B cell (primary cell): Measurements from ENCODE around the gene RPL7A. TPM values are rescaled to one million over a fixed set of nuclear protein-coding genes. Genes with fewer than 3 reads are reported as not detected.

ENCODE experiments used
- ATAC-seq: fragments of 200-7000 bp; cut with Tn5 transposase; one replicate; pipeline ENCODE4 v1.10.0; 2021; ENCODE audit warnings: low read depth, mild to moderate bottlenecking, moderate number of reproducible peaks, moderate library complexity
- CTCF ChIA-PET: fragments of 350-600 bp; sonication (Branson Sonifier 250); formaldehyde crosslinking; loops from one replicate; lab custom pipeline; 2021; ENCODE audit warnings: antibody characterized with exemption, inconsistent platforms; lab: Charles Lee
- POLR2A ChIA-PET: fragments of 350-600 bp; sonication (Branson Sonifier 250); formaldehyde crosslinking; loops from one replicate; lab custom pipeline; 2021; ENCODE audit warnings: antibody characterized with exemption; lab: Charles Lee
- DNase-seq: peaks from one replicate; pipeline ENCODE4 v3.0.0; 2013
- H2AFZ ChIP-seq: 2 replicates; pipeline ENCODE4 v1.6.1; 2012; ENCODE audit warnings: mild to moderate bottlenecking, low read depth, low read length; ENCODE audit not compliant: insufficient read depth, poor library complexity, severe bottlenecking
- H3K27ac ChIP-seq, 2 donors: 1 replicate in 1 of 2; 2 replicates in 1 of 2; pipeline ENCODE4 v1.5.1; 2012 to 2013; ENCODE audit warnings: low read length in 2 of 2, mild to moderate bottlenecking in 2 of 2, moderate library complexity in 1 of 2
- H3K27me3 ChIP-seq, 4 experiments: fragments of 200-600 bp in 1 of 4; sonication (generic) in 1 of 4; replicated peaks in 1 of 4; 1 replicate in 2 of 4; 2 replicates in 2 of 4; pipeline versions ENCODE4 v1.6.1 to v1.7.0; 2013 to 2016; ENCODE audit warnings: low read length in 3 of 4, mild to moderate bottlenecking in 2 of 4, mixed read lengths in 1 of 4, moderate library complexity in 1 of 4; ENCODE audit not compliant: insufficient read depth in 4 of 4, control insufficient read depth in 3 of 4; ENCODE audit errors: control extremely low read depth in 1 of 4
- H3K36me3 ChIP-seq, 2 experiments: replicated peaks in 1 of 2; 1 replicate in 1 of 2; 2 replicates in 1 of 2; pipeline versions ENCODE4 v1.6.1 to v1.7.1; 2013; ENCODE audit warnings: low read length in 1 of 2; ENCODE audit not compliant: insufficient read depth in 2 of 2, control insufficient read depth in 1 of 2; ENCODE audit errors: control extremely low read depth in 1 of 2, extremely low read depth in 1 of 2
- H3K4me1 ChIP-seq, 2 donors: fragments of 200-600 bp in 1 of 2; sonication (generic) in 1 of 2; 1 replicate in 1 of 2; 2 replicates in 1 of 2; pipeline versions ENCODE4 v1.5.1 to v1.6.1; 2013 to 2017; ENCODE audit warnings: low read length in 2 of 2; ENCODE audit not compliant: control insufficient read depth in 2 of 2, insufficient read depth in 2 of 2
- H3K4me2 ChIP-seq: replicated peaks from 2 replicates; pipeline ENCODE3; 2012; ENCODE audit warnings: mild to moderate bottlenecking, low read depth, low read length; ENCODE audit not compliant: poor library complexity, severe bottlenecking
- H3K4me3 ChIP-seq, 5 experiments: fragments of 200-600 bp in 1 of 5; sonication (generic) in 1 of 5; 1 replicate in 3 of 5; 2 replicates in 2 of 5; pipeline versions ENCODE4 v1.5.1 to v1.7.0; 2011 to 2016; ENCODE audit warnings: low read length in 4 of 5, mild to moderate bottlenecking in 4 of 5, low read depth in 2 of 5, control low read depth in 1 of 5, moderate library complexity in 1 of 5; ENCODE audit not compliant: insufficient read depth in 1 of 5; ENCODE audit errors: control extremely low read depth in 1 of 5, extremely low read depth in 1 of 5
- H3K79me2 ChIP-seq: fragments of 200-600 bp; sonication (generic); one replicate; pipeline ENCODE4 v1.6.0; 2016; ENCODE audit warnings: low read length; ENCODE audit not compliant: control insufficient read depth, insufficient read depth
- H3K9ac ChIP-seq: fragments of 200-600 bp; sonication (generic); 2 replicates; pipeline ENCODE4 v1.6.1; 2017; ENCODE audit warnings: mild to moderate bottlenecking, low read length, moderate library complexity
- H3K9me3 ChIP-seq, 3 donors: one replicate each; pipeline versions ENCODE4 v1.6.1 to v1.7.1; 2013; ENCODE audit warnings: low read length in 2 of 3; ENCODE audit not compliant: control insufficient read depth in 2 of 3, insufficient read depth in 1 of 3; ENCODE audit errors: control extremely low read depth in 1 of 3
- H4K20me1 ChIP-seq: 2 replicates; pipeline ENCODE4 v1.6.0; 2012; ENCODE audit warnings: mild to moderate bottlenecking, low read length; ENCODE audit not compliant: insufficient read depth, control insufficient read depth, poor library complexity, severe bottlenecking
- H3K27ac Mint-ChIP-seq: one replicate; pipeline ENCODE4 v1.8.0; 2021; ENCODE audit warnings: mixed read lengths
- H3K27me3 Mint-ChIP-seq: one replicate; pipeline ENCODE4 v1.8.0; 2021; ENCODE audit warnings: mixed read lengths
- H3K4me1 Mint-ChIP-seq: one replicate; pipeline ENCODE4 v1.8.0; 2021; ENCODE audit warnings: mixed read lengths
- H3K4me3 Mint-ChIP-seq: one replicate; pipeline ENCODE4 v1.8.0; 2021; ENCODE audit warnings: mixed read lengths
- H3K9me3 Mint-ChIP-seq: one replicate; pipeline ENCODE4 v1.8.0; 2022; ENCODE audit warnings: mixed read lengths; ENCODE audit not compliant: insufficient read depth
- EZH2 ChIP-seq: IDR thresholded peaks from 2 replicates; pipeline ENCODE4 v1.6.1; 2012; ENCODE audit warnings: borderline replicate concordance, low read depth, mild to moderate bottlenecking, moderate library complexity, low read length; ENCODE audit not compliant: insufficient read depth, poor library complexity, severe bottlenecking
- WGBS: methylation state at CpG from one replicate; pipeline ENCODE4 v1.1.5; 2013; ENCODE audit warnings: missing lambda C conversion rate; ENCODE audit not compliant: insufficient coverage; 5-methylcytosine and 5-hydroxymethylcytosine counted together
- intact Hi-C: fragments of 100-400 bp; cut with micrococcal nuclease; formaldehyde crosslinking; loops from one replicate; pipeline ENCODE4 v1.10.0; 2022
- polyA plus RNA-seq: library from polyadenylated mRNA; depleted of rRNA; stranded (reverse); fragments of >200 nt; gene quantifications from 2 replicates; pipeline ENCODE4 v1.2.3, GENCODE V29; 2012
- total RNA-seq, 2 donors: library from RNA; stranded (reverse); fragments of 120-200 nt in 1 of 2; gene quantifications; 1 replicate in 1 of 2; 2 replicates in 1 of 2; pipeline versions ENCODE4 v1.2.3 to v1.2.4, GENCODE V29; 2013 to 2022
- TF ChIP-seq, protein P1 (sequence below): fragments of 200-600 bp; IDR thresholded peaks from one replicate; pipeline ENCODE4 v1.8.0; 2022; ENCODE audit warnings: antibody characterized with exemption, mild to moderate bottlenecking

The RPL7A gene
- total and polyA plus RNA-seq, 2 donors (not counting 1 experiment from before 2014, with no cell fraction given): 2,407 to 3,937 TPM

DNA sequence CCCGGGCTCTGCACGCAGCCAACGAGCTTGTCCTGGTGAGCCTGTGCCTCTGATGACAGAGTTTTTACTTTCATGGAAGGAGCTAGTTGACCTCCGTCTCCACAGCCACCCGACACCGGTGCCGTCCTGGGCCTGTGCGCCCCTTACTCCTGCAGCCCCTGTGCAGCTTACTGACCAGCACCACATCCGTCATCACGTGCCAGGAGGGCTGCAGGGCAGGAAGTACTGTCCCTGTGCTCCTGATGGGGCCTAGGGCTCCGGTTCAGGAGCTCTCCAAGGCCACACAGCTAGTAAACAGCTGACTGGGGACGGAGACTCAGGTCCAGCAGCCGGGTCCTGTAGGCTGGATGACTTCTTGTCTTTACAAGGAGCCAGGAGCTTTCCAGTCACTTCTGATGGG is 38.3 kb downstream of the RPL7A start:
- ATAC-seq (no peak), DNase-seq (no peak)
- H3K9ac ChIP-seq: no peak overlapping the region
- H3K36me3 ChIP-seq: no peaks in the 10 kb centered on the region
- Mint-ChIP-seq H3K27me3 (peaks cover 8% of the 10 kb centered on the region), H3K9me3 (no peaks in the 10 kb centered on the region), H3K27ac (no peak overlapping the region), H3K4me3 (no peak overlapping the region), H3K4me1 (no peaks in the 10 kb centered on the region)
- H3K9me3 ChIP-seq: no peaks in the 10 kb centered on the region
- peaks cover 0 to 12% (median 0%) of the 10 kb centered on the region in 4 experiments for H3K27me3 ChIP-seq
- H3K27ac ChIP-seq: no peak overlapping the region
- H3K4me3 ChIP-seq: no peak overlapping the region
- TF ChIP-seq EZH2: no peak
- TF ChIP-seq, protein P1, sequence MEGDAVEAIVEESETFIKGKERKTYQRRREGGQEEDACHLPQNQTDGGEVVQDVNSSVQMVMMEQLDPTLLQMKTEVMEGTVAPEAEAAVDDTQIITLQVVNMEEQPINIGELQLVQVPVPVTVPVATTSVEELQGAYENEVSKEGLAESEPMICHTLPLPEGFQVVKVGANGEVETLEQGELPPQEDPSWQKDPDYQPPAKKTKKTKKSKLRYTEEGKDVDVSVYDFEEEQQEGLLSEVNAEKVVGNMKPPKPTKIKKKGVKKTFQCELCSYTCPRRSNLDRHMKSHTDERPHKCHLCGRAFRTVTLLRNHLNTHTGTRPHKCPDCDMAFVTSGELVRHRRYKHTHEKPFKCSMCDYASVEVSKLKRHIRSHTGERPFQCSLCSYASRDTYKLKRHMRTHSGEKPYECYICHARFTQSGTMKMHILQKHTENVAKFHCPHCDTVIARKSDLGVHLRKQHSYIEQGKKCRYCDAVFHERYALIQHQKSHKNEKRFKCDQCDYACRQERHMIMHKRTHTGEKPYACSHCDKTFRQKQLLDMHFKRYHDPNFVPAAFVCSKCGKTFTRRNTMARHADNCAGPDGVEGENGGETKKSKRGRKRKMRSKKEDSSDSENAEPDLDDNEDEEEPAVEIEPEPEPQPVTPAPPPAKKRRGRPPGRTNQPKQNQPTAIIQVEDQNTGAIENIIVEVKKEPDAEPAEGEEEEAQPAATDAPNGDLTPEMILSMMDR: no peak
- intact Hi-C loops: no loop called here
- POLR2A ChIA-PET: no interaction called here
- no peak overlapping the region for H3K4me2 ChIP-seq
- H4K20me1 ChIP-seq: no peaks in the 10 kb centered on the region
- no peaks in the 10 kb centered on the region for H3K4me1 ChIP-seq
- 94% methylated on average over 13 of the region's 13 CpGs for WGBS
- H2AFZ ChIP-seq: no peak overlapping the region
- CTCF ChIA-PET: interaction anchor here (2.2 kb wide), 1 partner anchor 200 kb away, joined by 5 read pairs; no protein-coding TSS in a partner anchor
- H3K79me2 ChIP-seq: no peaks in the 10 kb centered on the region

DNA sequence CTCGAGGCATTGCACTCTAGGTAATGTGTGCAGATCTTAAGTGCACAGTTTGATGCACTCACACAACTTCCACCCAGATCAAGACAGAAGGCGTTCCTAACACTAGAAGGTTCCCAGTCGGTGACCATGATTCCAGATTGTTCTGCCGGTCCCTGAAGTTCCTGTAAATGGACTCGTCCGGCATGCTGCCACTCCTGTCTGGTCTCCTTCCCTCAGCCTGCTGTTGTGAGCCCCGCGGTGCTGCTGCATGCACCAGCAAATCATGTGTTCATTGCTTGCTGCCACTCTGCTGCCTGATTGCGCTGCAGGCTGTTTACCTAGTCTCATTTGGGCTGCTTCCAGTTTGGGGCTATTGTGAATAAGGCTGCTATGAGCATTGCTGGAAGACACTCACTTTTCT is 39.7 kb downstream of the RPL7A start:
- no peak overlapping the region for H3K4me3 Mint-ChIP-seq
- no peak for DNase-seq
- ATAC-seq: no peak
- no peaks in the 10 kb centered on the region for H4K20me1 ChIP-seq
- peaks cover 0 to 12% (median 0%) of the 10 kb centered on the region in 4 experiments for H3K27me3 ChIP-seq
- H3K9ac ChIP-seq: no peak overlapping the region
- no peaks in the 10 kb centered on the region for H3K9me3 ChIP-seq
- no peak overlapping the region for H2AFZ ChIP-seq
- H3K4me1 ChIP-seq: no peaks in the 10 kb centered on the region
- H3K4me1 Mint-ChIP-seq: no peaks in the 10 kb centered on the region
- H3K27ac Mint-ChIP-seq: no peak overlapping the region
- H3K36me3 ChIP-seq: no peaks in the 10 kb centered on the region
- H3K27ac ChIP-seq: no peak overlapping the region
- intact Hi-C loops: no loop called here
- ChIA-PET CTCF (no interaction called here), POLR2A (no interaction called here)
- 93% methylated on average over 9 of the region's 9 CpGs for WGBS
- TF ChIP-seq, protein P1: no peak
- TF ChIP-seq EZH2: no peak
- no peak overlapping the region for H3K4me2 ChIP-seq
- H3K27me3 Mint-ChIP-seq: peaks cover 8% of the 10 kb centered on the region
- no peak overlapping the region for H3K4me3 ChIP-seq
- H3K9me3 Mint-ChIP-seq: no peaks in the 10 kb centered on the region
- no peaks in the 10 kb centered on the region for H3K79me2 ChIP-seq
